MM.1S (cell line): ENCODE results near the gene MEF2C.

Experiments used
- DNase-seq: peaks from one replicate; pipeline ENCODE4 v3.0.0-alpha.2; 2015
- H2AFZ ChIP-seq: fragments of 300-600 bp; sonication (generic); 2 replicates; pipeline ENCODE4 v1.6.0; 2016; ENCODE audit warnings: antibody characterized with exemption, low read length
- H3F3A ChIP-seq: fragments of 300-600 bp; sonication (generic); 2 replicates; pipeline ENCODE4 v1.6.1; 2016; ENCODE audit warnings: mild to moderate bottlenecking, antibody characterized with exemption, low read length, moderate library complexity, mixed read lengths; ENCODE audit not compliant: insufficient read depth
- H3K27ac ChIP-seq: fragments of 300-600 bp; sonication (generic); 2 replicates; pipeline ENCODE4 v1.5.1; 2016; ENCODE audit warnings: mild to moderate bottlenecking, low read length
- H3K27me3 ChIP-seq: fragments of 300-600 bp; sonication (generic); replicated peaks from 2 replicates; pipeline ENCODE4 v1.6.0; 2016; ENCODE audit warnings: low read length; ENCODE audit not compliant: insufficient read depth
- H3K36me3 ChIP-seq: fragments of 300-600 bp; sonication (generic); replicated peaks from 2 replicates; pipeline ENCODE4 v1.6.1; 2016; ENCODE audit warnings: mild to moderate bottlenecking, low read length, mixed read lengths; ENCODE audit not compliant: insufficient read depth
- H3K4me1 ChIP-seq: fragments of 300-600 bp; sonication (generic); 2 replicates; pipeline ENCODE4 v1.6.1; 2016; ENCODE audit warnings: low read length, mixed read lengths
- H3K4me2 ChIP-seq: fragments of 300-600 bp; sonication (generic); 2 replicates; pipeline ENCODE4 v1.6.0; 2016; ENCODE audit warnings: low read depth, low read length
- H3K4me3 ChIP-seq: fragments of 300-600 bp; sonication (generic); 2 replicates; pipeline ENCODE4 v1.5.1; 2016; ENCODE audit warnings: low read length, mixed read lengths
- H3K79me2 ChIP-seq: fragments of 300-600 bp; sonication (generic); 2 replicates; pipeline ENCODE4 v1.6.1; 2016; ENCODE audit warnings: mixed run types, low read length, mixed read lengths
- H3K9ac ChIP-seq: fragments of 300-600 bp; sonication (generic); 2 replicates; pipeline ENCODE4 v1.6.1; 2016; ENCODE audit warnings: low read length, mixed read lengths
- H3K9me2 ChIP-seq: fragments of 300-600 bp; sonication (generic); replicated peaks from 2 replicates; pipeline ENCODE4 v1.6.1; 2016; ENCODE audit warnings: mild to moderate bottlenecking, low read length, mixed read lengths; ENCODE audit not compliant: insufficient read depth
- H3K9me3 ChIP-seq: fragments of 300-600 bp; sonication (generic); replicated peaks from 2 replicates; pipeline ENCODE4 v1.6.1; 2016; ENCODE audit warnings: mild to moderate bottlenecking, low read length, mixed read lengths; ENCODE audit not compliant: insufficient read depth
- H4K20me1 ChIP-seq: fragments of 300-600 bp; sonication (generic); 2 replicates; pipeline ENCODE4 v1.6.1; 2016; ENCODE audit warnings: mild to moderate bottlenecking, low read length, moderate library complexity, mixed read lengths; ENCODE audit not compliant: insufficient read depth
- CTCF ChIP-seq: fragments of 300-600 bp; sonication (generic); IDR thresholded peaks from 2 replicates; pipeline ENCODE4 v1.5.1; 2016; ENCODE audit warnings: antibody characterized with exemption, low read length, mixed read lengths
- EZH2 ChIP-seq: fragments of 300-600 bp; sonication (generic); optimal IDR thresholded peaks from 2 replicates; pipeline ENCODE3; 2017; ENCODE audit warnings: low read depth, mild to moderate bottlenecking, antibody characterized with exemption, low read length, mixed read lengths
- EZH2phosphoT487 ChIP-seq: fragments of 300-600 bp; sonication (generic); IDR thresholded peaks from 2 replicates; pipeline ENCODE4 v1.6.1; 2018; ENCODE audit warnings: antibody characterized with exemption, low read length

Gene MEF2C

GRCh38 chr5:88671505-88672499, 211.2 kb downstream of the MEF2C start:
- Histone ChIP-seq H3K4me3 (peak overlapping the region; percentile 46), H3F3A (peaks cover 41% of the 10 kb centered on the region), H3K9me3 (no peaks in the 10 kb centered on the region), H3K4me2 (peak overlapping the region; percentile 53), H4K20me1 (no peaks in the 10 kb centered on the region), H3K9ac (peak overlapping the region; percentile 17; the same call in 1 of the 2 replicates), H3K27me3 (no peaks in the 10 kb centered on the region), H3K27ac (no peak overlapping the region; the same call in 1 of the 2 replicates), H3K9me2 (no peaks in the 10 kb centered on the region), H3K36me3 (no peaks in the 10 kb centered on the region), H3K4me1 (peaks cover 27% of the 10 kb centered on the region), H3K79me2 (peaks cover 5% of the 10 kb centered on the region), H2AFZ (peak overlapping the region; percentile 32)
- DNase-seq = no peak
- TF ChIP-seq EZH2phosphoT487 = no peak
- TF ChIP-seq EZH2 = no peak
- TF ChIP-seq CTCF = no peak

- peak overlapping the region; percentile 53; the same call in 1 of the 2 replicates for H3K4me2 ChIP-seq
- H3K4me3 ChIP-seq = no peak overlapping the region
Measured at GRCh38 chr5:88671106-88671504, 211.9 kb downstream of the MEF2C start.

GRCh38 chr5:88670461-88670860, 212.5 kb downstream of the MEF2C start:
- H3K4me3 ChIP-seq = no peak overlapping the region
- TF ChIP-seq EZH2phosphoT487 (no peak), CTCF (no peak), EZH2 (no peak)

More at GRCh38 chr5:88671106-88671504, 211.9 kb downstream of the MEF2C start:
- H2AFZ ChIP-seq = no peak overlapping the region
- H3K36me3 ChIP-seq = no peaks in the 10 kb centered on the region
- no peak for TF ChIP-seq EZH2phosphoT487
- TF ChIP-seq CTCF = no peak
- no peak for TF ChIP-seq EZH2
- no peaks in the 10 kb centered on the region for H3K9me2 ChIP-seq
- peaks cover 27% of the 10 kb centered on the region for H3K4me1 ChIP-seq
- no peaks in the 10 kb centered on the region for H3K9me3 ChIP-seq
- H3K79me2 ChIP-seq = peaks cover 5% of the 10 kb centered on the region
- H3K9ac ChIP-seq = no peak overlapping the region
- H4K20me1 ChIP-seq = no peaks in the 10 kb centered on the region
- H3K27ac ChIP-seq = no peak overlapping the region
- no peaks in the 10 kb centered on the region for H3K27me3 ChIP-seq
- no peak for DNase-seq
- H3F3A ChIP-seq = peaks cover 37% of the 10 kb centered on the region

More at GRCh38 chr5:88670461-88670860, 212.5 kb downstream of the MEF2C start:
- no peak overlapping the region for H2AFZ ChIP-seq
- H3K36me3 ChIP-seq = no peaks in the 10 kb centered on the region
- H3K9me2 ChIP-seq = no peaks in the 10 kb centered on the region
- H3K4me2 ChIP-seq = peak overlapping the region; percentile 12; the same call in 1 of the 2 replicates
- peaks cover 30% of the 10 kb centered on the region for H3K4me1 ChIP-seq
- H3F3A ChIP-seq = peaks cover 31% of the 10 kb centered on the region
- H3K27ac ChIP-seq = no peak overlapping the region
- peaks cover 11% of the 10 kb centered on the region for H3K79me2 ChIP-seq
- no peak for DNase-seq
- H3K9me3 ChIP-seq = no peaks in the 10 kb centered on the region
- H4K20me1 ChIP-seq = no peaks in the 10 kb centered on the region
- H3K9ac ChIP-seq = no peak overlapping the region
- H3K27me3 ChIP-seq = no peaks in the 10 kb centered on the region
